Myocyte (in vitro differentiated cells): ENCODE measurements around the gene ANGPTL2. TPM values are rescaled to one million over a fixed set of nuclear protein-coding genes. Genes with fewer than 3 reads are reported as not detected.

Experiments used
- DNase-seq: peaks from one replicate; pipeline ENCODE4 v3.0.0-alpha.2; 2012; ENCODE audit warnings: low read depth
- total RNA-seq: library from RNA; depleted of rRNA; stranded (reverse); fragments of >200 nt; gene quantifications from 2 replicates; pipeline ENCODE4 v1.2.3, GENCODE V29; 2014

The ANGPTL2 gene
- total RNA-seq, 1 donor from 2014 or later = 80.6 TPM

- no peak for DNase-seq
Observed at GRCh38 chr9:127098916-127099553, 23.4 kb downstream of the ANGPTL2 start.

DNA sequence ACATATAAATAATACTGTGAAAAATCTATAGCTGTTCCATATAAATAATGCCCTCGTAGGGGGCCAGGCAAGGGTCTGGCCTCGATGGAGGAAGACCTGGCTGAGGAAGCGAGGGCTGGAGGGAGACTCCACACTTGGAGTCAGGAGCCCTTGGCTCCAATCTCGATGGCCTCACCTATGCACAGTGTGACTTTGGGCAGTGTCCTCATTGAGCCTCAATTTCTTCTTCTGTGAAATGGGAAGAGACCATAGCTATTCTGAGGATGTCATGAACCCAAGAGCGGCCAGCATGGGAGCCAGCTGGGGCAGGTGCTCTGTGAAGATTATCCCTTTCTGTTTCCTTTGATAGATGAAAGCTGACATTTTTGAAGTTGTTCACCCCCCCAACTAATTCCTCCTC is 24.8 kb downstream of the ANGPTL2 start:
- no peak for DNase-seq

DNA sequence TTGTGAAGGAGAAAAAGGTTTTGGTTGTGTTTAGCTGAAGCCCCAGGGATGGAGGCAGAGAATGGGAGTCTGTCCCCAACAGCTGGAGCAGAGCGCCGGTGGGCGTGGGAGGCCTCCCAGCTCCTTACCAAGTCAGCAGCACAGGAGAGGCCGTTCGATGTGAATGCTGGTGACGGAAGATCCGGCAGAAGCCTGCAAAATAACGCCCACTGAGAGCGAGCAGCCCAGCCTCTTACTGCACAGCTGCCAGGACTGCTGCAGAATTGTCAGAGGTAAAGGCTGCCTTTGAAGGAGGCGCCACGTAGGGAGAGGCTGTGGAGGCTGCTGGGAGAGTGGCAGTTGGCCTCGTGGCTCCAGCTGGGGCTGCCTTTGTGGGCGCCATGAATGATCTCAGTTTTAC is 26.2 kb downstream of the ANGPTL2 start:
- DNase-seq = no peak

- DNase-seq = no peak
Observed at GRCh38 chr9:127095411-127095810, 27.0 kb downstream of the ANGPTL2 start.

DNA sequence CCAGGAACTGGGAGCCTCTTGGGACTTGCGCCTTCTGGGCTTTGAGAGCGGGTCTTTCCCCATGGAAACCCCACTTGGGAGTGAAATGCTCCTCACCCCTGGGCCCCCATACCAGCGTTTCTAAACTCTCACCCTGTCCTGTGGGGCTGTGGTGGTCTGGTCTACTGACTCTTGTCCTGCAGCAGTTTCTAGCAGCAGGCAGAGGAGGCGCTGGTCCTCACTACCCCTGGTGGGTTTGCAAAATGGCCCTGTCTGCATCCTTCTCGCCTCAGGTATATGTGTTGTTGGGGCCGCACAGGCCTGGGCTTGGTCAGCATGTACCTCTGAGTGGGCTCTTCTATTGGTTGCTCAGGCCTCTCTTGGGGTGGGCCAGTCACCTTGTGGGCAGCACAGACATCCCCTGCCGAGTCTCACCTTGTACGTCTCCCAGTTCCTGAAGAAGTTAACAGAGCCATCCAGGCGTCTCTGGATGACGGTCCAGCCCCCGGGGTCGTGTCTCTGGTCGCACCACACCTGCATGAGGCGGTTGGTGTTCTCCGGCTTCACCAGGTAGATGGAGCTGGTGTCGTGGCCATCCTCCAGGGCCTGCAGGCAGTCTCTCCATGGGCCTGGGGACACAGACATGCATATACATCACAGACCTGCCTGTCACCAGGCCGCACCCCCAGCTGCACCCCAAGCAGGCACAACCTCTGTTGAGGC is 29.0 kb downstream of the ANGPTL2 start:
- no peak for DNase-seq

GRCh38 chr9:127092041-127092608 is 30.3 kb downstream of the ANGPTL2 start:
- peak; percentile 36 for DNase-seq

DNA sequence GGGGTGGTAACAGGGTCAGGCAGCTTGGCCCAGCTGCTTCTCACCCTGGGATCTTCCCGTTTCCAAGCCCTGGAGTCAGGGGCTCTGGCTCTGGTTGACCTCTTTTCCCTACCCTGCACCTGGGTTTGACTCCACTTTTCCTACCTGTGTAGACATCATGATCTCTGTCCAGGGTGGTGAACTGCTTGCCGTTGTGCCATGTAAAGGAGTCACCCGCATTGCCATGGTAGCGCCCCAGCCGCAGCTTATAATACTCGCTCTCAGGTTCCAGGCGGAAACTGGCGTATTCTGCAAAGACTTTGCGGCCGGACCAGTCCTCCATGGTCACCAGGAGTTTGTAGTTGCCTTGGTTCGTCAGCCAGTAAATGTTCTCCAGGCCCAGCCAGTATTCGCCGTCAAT is 30.9 kb downstream of the ANGPTL2 start:
- DNase-seq = no peak

DNA sequence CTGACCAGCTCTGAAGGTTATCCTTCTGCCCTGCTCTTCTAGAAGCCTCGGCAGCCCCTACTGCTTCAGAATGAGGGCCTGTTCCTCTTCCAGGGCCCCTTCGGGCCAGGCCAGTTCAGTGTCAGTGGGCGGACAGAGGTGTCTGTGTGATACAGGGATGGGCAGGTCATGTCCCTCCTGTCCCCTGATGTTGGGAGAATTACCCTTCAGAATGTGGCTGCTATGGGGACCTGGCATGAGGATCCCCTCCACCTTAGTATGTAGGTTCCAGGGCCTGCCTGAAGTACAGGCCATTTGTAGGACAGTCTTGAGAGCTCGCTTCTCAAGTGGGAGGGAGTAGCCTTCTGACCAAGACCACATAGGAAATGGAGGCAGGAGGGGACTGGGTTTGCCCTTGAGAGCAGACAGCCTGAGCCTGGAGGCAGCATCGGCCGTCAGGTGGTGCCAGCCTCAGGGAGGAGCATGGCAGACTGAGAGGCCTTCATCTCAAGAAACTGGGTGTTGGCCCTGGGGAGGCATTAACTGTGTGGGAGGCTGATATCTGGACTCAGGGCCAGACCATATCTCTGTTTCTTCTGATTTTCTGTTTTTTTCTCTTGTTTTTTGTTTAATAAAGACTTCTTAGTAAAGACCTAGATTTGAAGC is 32.0 kb downstream of the ANGPTL2 start:
- no peak for DNase-seq

DNA sequence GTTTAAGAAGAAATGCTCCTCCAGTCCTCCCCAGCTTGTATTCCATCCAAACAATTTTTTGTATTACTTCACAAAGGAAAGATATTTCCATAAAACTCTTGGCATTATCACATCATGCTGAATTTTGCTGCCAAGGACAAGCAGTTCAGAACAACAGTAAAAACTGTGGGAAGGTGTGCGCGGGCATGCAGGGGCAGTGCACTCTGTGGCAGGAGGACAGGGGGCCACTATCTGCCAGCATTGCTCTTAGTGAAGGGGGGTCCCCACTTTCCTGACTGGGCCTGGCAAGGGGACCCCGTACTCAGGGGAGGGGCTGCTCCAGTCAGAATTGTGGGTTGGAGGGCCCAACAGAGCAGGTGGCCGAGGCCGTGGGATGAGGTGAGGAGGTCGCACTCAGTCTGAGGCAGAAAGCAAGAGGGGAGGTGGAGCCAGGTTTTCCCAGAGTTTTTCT is 32.8 kb downstream of the ANGPTL2 start:
- no peak for DNase-seq

DNA sequence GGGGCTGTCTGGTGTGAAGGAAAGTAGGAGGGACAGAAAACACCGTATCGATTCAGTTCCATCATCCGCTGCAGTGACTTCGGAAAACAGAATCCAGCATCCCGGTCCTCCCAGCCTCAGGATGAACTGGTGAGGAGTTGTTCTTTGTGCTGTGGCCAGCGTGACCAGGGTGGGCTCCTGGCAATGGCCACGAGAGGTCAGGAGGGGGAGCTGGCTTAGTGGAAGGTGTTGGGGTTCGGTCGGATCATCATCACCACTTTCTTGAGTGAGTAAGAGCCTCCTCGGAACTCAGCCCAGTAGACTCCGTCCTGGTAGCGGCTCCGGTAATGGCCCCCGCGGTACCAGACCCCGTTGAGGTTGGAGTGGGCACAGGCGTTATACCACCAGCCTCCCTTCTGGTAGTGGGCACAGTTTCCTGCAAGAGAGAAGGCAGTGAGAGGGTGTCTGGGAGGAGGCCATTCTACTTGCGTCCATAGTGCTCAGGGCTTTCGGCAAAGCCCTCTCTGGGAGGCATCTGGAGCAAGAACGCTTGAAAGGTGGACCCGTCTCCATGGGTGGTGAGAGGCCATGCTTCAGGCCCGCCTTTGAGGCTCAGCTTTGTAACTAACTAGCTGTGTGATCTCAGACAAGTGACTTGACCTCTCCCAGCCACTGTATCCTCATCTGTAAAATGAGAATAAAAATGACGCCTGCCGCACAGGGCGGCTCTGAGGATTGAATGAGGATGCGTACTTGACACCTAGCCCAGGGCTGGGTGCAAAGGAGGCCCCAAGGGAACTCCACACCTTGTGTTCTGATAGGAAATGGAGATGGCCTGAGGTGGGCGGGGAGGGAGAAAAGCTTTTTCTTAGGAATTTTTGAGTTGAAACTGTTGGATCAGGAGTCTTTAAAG is 33.5 kb downstream of the ANGPTL2 start:
- no peak for DNase-seq

- no peak for DNase-seq
Observed at GRCh38 chr9:127087836-127088235, 34.6 kb downstream of the ANGPTL2 start.

GRCh38 chr9:127087411-127087810 is 35.0 kb downstream of the ANGPTL2 start:
- DNase-seq = no peak

DNA sequence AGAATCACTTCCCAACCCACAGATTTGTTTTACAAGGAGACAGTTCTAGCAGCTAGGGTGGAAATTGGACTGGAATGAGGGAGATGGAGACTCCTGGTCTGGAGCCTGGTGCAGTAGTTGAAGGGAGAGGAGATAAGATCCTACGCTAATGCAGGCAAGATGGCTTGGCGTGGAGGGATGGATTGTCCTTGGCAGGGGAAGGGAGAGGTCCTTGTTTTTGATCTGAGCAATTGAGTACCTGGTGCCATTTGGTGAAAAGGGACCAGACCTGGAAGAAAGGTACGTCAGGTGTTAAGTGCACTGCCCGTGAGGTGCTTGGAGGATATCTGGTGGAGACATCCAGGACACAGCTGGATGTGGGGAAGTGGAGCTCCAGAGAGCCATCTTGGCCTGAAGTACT is 35.7 kb downstream of the ANGPTL2 start:
- no peak for DNase-seq

DNA sequence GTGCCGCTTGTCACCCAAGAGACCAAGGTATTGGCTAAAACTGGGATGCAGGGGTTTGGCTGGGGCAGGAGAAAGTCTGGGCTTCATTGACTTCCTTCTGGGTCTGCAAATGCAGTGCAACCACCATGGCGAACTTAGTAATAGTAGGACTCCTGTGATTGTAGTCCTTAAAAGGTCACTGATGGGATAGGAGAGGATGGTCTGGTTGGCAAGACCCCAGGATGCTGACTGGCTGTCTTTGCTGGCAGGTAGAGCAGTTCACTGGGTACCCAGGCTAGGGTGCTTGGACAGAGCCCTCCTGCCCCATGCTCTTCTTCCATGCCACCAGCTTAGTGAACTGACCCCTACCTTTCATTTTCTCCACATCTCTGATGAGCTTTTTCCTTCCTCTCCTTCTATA is 37.2 kb downstream of the ANGPTL2 start:
- DNase-seq = no peak

DNA sequence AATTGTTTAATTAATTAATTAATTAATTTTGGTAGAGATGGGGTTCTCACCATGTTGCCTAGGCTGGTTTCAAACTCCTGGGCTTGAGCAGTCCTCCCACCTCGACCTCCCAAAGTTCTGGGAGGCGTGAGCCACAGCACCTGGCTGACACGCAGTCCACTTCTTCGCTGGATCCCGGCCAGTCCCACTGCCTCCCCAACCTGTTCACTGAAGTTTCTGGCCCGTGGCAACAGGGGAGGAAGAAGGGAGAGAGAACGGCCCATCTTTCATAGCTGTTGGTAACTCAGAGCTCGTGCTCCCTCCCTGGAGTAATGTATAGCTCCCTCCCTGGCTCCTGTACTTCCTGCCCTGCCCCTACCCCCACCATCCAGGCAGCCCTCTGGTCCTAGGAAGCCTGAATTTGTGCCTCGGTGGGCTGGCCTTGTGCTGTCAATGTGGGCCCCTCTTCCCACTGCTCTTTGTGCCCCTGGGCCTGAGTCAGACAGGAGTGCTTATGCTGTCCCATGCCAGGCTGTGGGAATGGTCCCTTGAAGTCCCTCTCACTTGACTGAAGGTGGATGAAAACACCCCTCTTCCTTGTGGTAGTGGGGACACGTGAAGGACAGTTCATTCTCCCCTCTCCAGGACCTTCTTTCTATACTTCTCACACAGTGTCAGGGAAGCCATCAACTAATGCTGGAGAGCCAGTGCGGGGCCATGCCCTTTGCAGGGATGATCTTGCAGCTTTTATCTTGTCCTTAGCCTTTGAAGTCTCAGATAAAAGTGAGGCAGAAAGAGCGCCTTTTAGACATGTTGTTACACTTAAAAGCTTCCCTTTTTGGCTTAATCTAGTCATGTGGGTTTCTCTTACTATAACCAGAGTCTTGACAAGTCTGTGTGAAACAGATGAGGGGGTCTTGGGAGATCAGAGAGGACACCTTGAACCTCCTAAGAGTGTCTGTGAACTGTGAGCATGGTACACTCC is 38.1 kb downstream of the ANGPTL2 start:
- DNase-seq = no peak

DNA sequence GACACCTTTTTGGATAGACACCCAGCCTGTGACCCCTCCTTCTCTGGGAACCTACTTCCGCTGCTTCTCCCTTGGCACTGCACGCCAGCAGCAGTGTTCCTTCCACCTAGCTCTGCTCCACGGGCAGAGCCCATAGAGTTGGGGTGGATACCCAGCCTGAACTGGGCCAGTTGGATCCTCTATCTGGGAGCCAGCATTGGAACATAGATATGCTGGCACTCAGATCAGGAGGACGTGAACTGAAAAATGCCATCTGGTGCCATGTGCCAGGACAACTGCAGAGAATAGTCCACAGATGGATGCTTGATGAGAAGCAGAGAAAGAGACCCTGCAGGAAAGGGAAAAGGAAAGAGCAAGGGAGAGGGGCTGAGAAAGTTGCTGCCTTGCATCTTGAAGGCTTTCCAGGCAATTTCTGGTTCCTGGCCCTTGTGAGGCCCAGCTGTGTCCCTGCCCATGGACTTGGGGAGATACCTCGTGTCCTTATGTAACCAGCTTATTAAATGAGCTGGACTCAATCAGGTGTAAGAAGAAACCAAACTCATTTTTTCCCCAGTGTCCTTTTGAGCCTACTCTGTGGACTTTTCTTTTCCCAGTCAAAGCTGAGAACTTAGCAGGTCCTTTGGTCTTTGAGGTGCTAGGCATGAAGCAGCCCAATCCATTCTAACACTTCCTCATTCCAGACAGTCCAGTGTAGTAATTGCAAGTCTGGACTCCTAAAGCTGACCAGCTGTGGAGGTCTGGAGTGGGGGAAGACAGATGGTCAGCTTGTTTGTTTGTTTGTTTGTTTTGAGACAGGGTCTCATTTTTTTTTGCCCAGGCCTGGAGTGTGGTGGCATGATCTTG is 39.1 kb downstream of the ANGPTL2 start:
- DNase-seq = no peak

DNA sequence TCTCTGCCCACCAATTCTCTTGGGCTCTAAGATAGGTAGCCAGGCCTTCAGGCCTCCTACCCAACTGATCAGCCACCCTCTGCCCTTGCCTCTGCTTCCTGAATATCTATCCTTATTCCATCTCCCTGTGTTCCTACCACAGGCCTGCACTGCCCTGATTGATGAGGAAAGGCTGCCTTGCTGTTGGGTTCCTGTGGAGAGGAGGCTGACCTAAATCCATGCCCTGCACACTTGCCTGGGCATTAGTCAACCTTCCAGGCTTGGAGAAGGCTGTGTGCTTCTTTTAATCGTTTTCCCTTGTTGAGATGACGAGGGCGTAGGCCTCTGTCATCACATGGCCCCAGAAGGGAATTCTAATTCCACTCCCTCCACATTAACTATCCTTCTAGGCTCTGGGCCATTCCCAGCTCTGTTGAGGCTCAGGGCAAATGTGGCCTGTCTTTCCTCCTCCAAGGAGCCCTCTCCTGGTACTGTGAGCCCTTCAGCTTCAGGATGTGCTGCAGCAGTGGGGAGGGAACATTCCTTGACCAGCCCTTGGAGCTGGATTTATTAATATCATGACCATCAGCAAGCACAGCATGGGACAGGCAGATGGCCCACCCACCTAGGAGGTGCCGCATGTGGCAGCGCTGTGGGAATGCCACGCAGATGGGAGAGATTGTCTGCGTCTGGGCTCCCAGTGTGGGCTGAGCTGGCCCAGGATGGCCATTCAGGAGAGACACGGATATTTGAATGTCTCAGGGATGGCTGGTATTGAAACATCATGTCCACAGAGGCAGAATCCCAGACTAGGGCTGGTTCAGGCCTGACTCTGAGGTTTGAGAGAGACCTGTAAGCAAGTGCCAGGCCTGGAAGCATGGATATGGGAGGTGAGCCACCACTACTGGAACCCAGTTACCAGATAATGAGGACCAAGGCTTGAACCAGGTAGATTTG is 40.9 kb downstream of the ANGPTL2 start:
- DNase-seq = no peak
